Measurements from ENCODE around the gene SLC8A2.
A peak's percentile ranks its signal among the peaks of the same experiment; 100 is the strongest.
"Not testable (repeated sequence)": the region's sequence is repeated elsewhere in the genome, so short reads cannot be mapped to it uniquely, and the experiment has no call there.

The SLC8A2 gene

DNA sequence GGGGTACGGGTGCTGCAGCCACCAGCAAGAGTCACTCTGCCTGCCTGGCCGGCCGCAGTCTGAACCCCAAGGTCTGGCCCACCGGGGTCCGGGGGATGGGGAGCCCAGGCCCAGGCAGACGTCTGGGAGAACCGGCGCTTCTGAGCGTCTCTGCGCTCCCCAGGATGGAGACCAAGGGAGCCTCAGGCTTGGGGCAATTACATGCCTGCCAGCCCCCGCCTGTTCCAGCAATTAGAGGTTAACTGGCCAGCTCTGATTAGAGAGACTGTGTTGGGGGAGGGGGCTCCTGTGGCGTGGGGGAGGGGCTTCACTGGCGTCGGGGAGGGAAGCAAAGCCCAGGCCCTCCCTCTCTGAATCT, 64.3 kb downstream of the SLC8A2 start:
- no peak for DNase-seq

DNA sequence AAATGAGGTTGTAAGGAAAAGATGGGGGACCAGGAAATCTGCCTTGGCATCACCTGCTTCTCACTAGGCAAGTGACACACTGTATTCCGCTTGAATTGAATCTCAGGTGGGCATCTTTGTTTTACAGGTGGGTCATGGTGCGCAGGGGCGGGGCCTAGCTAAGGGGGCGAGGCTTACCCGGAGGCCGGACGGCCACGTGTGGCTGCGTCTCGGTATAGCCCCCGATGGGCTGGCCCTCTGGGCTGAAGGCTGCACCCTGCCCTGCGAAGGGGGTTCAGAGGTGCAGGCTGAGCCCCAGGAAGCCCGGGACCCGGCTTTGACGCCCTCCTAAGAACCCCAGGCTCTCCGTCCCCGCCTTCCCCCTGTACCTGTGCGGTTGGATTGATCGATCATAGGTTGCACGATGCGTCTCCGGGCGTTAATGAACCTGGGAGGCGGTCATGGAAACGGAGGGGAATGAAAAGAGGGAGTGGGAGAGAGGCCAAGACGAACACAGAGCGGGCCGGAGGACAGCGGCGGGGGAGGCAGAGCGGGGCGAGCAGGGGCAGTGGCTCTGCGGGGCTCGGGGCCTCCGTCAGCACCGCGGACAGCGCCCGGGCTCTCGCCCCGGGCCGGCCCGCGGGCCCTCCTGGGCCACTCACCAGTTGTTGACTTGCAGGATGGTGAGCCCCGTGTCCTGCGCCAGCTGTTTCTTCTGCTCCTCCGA, 64.8 kb downstream of the SLC8A2 start:
- no peak for DNase-seq

DNA sequence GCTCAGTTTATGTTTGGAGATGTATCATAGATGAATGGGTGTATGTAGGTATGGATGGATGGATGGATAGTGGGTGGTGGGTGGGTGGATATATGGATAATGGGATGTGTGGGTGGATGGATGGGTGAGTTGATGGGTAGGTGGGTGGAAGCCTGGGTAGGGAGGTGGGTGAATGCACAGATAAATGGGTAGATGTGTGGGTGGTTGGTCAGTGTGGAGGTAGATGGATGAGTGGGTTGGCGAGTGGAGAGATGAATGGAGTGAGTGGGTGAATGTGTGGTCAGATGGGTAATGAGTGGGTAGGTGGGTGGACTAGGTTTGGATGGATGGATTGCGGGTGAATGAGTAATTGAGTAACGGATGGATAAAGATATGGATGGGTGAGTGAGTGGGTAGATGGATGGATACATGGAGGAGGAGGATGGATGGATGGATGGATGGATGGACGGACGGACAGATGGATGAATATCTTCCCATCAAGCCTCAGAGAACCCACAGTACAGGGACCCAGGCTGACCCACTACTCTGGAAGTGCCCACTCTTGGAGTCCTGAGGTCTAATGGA, 65.8 kb downstream of the SLC8A2 start:
- no peak for DNase-seq

GRCh38 chr19:47405197-47405550, 66.5 kb downstream of the SLC8A2 start:
- DNase-seq, result no peak

GRCh38 chr19:47404334-47405196, 67.1 kb downstream of the SLC8A2 start:
- no peak for DNase-seq

- no peak for DNase-seq
Measured at GRCh38 chr19:47402504-47402903, 69.2 kb downstream of the SLC8A2 start.

DNA sequence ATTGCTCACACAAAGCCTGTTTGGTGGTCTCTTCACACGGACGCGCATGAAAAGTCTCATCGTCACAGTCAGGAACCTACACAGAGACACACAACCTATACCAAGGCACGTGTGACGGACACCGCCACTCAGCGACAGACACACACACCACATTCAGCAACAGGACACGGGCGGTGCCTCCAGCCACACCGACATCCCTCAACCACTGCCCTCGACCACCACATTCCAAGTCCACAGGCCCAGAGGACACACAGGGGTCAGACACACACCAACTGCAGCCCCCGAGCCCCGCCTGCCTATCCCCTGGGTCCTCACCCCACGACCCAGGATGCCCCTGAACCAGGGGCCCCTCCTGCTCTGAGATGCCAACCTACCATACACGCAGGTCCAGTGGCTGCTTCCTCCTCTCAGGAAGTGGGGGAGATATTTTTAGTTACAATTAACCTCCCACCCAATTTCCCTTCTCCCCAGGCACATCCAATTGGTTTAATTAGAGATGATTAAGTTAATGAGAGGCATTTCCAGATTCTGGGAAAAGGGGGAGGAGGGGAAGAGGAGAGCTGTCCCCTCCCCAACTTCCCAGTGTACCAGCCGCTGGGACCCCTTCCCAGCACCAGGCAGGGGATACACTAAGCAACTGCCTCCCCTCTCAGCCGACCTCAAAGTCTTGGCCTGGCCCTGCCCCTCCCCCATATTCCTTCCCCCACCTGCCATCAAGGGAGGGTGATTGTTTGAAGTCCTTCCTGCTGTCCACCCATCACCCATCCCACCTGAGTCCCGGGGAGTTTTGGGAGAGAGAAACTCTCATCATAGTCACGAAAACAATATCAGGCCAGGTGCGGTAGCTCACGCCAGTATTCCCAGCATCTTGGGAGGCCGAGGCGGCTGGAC, 72.7 kb downstream of the SLC8A2 start:
- DNase-seq, result no peak

GRCh38 chr19:47391510-47392223, 80.0 kb downstream of the SLC8A2 start:
- DNase-seq, result peak; percentile 59

DNA sequence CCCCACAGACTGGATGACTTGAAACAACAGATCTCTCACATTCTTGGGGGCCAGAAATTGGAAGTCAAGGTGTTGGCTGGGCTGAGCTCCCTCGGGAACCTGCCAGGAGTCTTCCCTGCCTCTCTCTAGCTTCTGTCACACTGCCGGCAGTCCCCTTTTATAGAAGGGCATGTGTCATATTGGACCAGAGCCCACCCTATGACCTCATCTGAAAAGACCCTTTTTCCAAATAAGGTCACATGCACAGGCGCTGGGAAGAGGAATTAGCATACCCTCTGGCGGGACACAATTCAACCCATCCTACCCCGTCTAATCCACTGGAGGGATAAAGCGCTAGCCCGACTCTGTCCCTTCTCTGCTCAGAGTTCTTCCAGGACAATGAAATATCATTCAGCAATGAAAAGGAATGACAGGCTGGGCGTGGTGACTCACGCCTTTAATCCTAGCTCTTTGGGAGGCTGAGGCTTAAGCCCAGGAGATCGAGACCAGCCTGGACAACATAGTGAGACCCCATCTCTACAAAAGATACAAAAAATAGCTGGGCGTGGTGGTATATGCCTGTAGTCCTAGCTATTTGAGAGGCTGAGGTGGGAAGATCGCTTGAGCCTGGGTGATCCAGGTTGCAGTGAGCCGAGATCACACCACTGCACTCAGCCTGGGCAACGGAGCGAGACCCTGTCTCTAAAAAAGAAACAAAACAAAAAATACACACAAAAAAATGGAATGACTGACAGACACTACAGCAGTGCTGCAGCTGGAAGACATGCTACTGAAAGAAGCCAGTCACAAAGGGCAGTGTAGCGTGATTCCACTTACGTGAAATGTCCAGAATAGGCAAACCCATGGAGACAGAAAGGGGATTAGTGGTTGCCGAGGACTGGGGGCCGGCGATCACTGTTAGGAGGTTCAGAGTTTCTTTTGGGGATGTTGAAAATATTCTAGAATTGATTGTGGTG, 80.9 kb downstream of the SLC8A2 start:
- no peak for DNase-seq

DNA sequence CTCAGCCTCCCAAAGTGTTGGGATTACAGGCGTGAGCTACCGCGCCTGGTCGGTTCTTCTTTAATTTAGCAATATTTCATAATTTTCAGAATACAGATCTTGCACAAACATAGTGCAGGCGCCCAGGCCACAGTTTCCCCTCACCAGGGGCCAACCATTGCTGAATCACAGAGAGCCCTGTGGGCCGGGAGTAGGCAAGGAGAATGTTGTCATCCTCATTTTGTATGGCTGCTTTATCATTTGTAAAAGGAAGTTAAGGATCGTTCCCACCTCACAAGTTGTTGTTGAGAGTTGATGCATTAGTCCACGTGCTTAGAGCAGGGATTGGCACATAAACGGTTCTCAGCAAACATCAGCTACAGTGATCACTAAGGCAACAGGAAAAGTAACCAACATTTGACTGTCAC, 82.5 kb downstream of the SLC8A2 start:
- DNase-seq, result no peak

DNA sequence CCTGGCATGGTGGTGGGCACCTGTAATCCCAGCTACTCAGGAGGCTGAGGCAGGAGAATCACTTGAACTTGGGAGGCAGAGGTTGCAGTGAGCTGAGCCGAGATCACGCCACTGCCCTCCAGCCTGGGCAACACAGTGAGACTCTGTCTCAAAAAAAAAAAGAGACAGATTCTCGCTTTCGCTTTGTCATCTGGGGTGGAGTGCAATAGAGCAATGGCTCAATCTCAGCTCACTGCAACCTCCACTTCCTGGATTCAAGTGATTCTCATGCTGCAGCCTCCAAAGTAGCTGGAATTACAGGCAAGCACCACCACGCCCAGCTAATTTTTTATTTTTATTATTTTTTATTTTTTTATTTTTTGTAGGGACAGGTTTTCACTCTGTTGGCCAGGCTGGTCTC, 83.0 kb downstream of the SLC8A2 start:
- not testable (repeated sequence) for DNase-seq

GRCh38 chr19:47387623-47388022, 84.1 kb downstream of the SLC8A2 start:
- DNase-seq, result not testable (repeated sequence)

DNA sequence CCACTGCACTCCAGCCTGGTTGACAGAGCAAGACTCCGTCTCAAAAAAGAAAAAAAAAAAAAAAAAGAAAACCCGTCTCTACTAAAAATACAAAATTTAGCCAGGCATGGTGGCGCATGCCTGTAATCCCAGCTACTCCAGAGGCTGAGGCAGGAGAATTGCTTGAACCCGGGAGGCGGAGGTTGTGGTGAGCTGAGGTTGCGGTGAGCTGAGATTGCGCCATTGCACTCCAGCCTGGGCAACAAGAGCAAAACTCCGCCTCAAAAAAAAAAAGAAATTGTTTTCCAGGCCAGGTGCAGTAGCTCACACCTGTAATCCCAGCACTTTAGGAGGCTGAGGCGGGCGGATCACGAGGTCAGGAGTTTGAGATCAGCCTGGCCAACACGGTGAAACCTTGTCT, 85.1 kb downstream of the SLC8A2 start:
- DNase-seq, result not testable (repeated sequence)

GRCh38 chr19:47384533-47384932, 87.2 kb downstream of the SLC8A2 start:
- DNase-seq, result not testable (repeated sequence)

- DNase-seq, result not testable (repeated sequence)
Measured at GRCh38 chr19:47383890-47384289, 87.8 kb downstream of the SLC8A2 start.

GRCh38 chr19:47381653-47382279, 89.9 kb downstream of the SLC8A2 start:
- DNase-seq, result no peak

- no peak for DNase-seq
Measured at GRCh38 chr19:47381121-47381520, 90.6 kb downstream of the SLC8A2 start.

DNA sequence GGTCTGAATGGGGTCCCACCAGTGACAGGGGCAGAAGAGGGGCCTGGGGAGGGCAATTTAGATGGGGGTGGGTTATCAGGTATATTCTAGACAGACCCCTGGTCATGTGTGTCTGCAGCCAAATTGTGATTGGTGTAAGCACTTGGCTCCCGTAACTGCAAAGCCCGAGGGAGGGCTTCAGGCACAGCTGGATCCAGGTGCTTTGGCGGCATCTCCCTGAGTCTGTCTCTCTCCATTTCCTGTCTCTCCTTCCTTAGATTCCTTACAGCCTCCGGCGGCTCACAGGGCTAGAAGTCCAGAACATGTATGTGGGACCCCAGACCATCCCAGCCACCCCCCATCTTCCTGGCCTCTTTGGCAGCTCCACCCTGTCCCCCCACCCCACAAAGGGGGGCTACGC, 91.1 kb downstream of the SLC8A2 start:
- no peak for DNase-seq

DNA sequence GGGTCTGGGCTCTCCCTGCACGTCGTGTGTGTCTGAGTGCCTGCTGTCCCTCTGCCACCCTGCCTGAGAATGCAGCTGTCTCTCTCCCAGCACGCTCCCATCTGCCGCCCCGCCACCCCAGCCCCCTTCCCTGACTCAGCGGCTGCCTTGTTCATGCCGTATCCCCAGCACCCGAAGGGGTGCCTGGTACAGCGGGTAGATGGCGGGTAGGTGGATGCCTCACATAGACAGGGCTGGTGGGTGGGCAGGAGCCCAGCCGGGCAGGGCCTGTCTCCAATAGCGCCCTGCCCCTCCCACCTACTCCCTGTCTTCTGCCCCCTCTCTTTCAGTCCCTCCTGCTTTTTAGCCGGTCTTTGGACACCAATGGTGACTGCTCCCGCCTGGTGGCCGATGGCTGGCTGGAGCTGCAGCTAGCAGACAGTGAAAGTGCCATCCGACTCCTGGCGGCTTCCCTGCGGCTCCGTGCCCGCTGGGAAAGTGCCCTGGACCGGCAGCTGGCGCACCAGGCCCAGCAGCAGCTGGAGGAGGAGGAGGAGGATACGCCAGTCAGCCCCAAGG, 92.2 kb downstream of the SLC8A2 start:
- DNase-seq, result peak; percentile 61

DNA sequence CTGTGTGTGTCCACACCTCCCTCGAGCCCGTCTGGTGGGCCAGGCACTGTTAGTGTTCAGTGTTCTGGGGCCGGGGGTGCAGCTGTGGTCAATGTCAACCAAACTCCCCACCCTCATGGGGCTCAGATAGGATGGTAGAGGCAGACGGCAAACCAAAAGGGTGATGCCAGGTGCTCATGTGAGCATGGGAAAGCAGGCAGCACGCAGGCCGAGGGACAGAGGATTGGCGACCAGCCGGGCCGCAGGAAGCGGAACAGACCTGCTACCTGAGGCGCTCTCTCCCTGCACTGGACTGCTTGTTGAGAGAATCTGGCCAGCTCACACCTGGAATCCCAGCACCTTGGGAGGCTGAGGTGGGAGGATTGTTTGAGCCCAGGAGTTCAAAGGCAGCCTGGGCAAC, 93.4 kb downstream of the SLC8A2 start:
- DNase-seq, result no peak

Measured in midbrain (tissue), 1 donor.